K562 (cell line): ENCODE results near the gene HFE. TPM values are rescaled to one million over a fixed set of nuclear protein-coding genes. Genes with fewer than 3 reads are reported as not detected.

Experiments
- ARHGAP35 ChIP-seq: fragments of 450-650 bp; IDR thresholded peaks from 2 replicates; pipeline ENCODE4 v1.6.1; 2018; ENCODE audit not compliant: partially characterized antibody
- ARID1B ChIP-seq: fragments of 450-650 bp; IDR thresholded peaks from 2 replicates; pipeline ENCODE4 v1.6.1; 2016; ENCODE audit warnings: antibody characterized with exemption, mild to moderate bottlenecking, inconsistent platforms
- ATF1 ChIP-seq, 2 experiments: fragments of 450-650 bp in 1 of 2; IDR thresholded peaks; 2 replicates each; pipeline ENCODE4 v1.6.1; 2016; ENCODE audit warnings: missing compliant biosample characterization in 1 of 2, missing genetic modification characterization in 1 of 2
- BCLAF1 ChIP-seq, 2 experiments: fragments of 450-650 bp in 1 of 2; IDR thresholded peaks; 2 replicates each; pipeline ENCODE4 v1.6.1; 2011 to 2017; ENCODE audit warnings: low read depth in 2 of 2, antibody characterized with exemption in 1 of 2, borderline replicate concordance in 1 of 2, low read length in 1 of 2, mild to moderate bottlenecking in 1 of 2, mixed read lengths in 1 of 2; ENCODE audit not compliant: control insufficient read depth in 1 of 2
- CAMTA2 ChIP-seq: fragments of 250-450 bp; sonication (Bioruptor Pico); conservative IDR thresholded peaks from 2 replicates; pipeline ENCODE4 v1.5.1; 2022
- CEBPG ChIP-seq, 3 experiments: fragments of 200-800 bp in 1 of 3; sonication (Bioruptor generic) in 1 of 3; sonication (generic) in 1 of 3; formaldehyde crosslinking in 1 of 3; IDR thresholded peaks in 2 of 3; conservative IDR thresholded peaks in 1 of 3; 2 replicates each; pipeline versions ENCODE4 v1.6.1 to v1.8.0; 2016 to 2022; ENCODE audit warnings: missing compliant biosample characterization in 2 of 3, missing genetic modification characterization in 2 of 3, mild to moderate bottlenecking in 1 of 3, missing genetic modification reagents in 1 of 3
- CREB1 ChIP-seq, 2 experiments: sonication (generic) in 1 of 2; formaldehyde crosslinking in 1 of 2; IDR thresholded peaks; 2 replicates each; pipeline versions ENCODE4 v1.6.1 to v1.8.0; 2012 to 2022; ENCODE audit warnings: inconsistent platforms in 1 of 2, mild to moderate bottlenecking in 1 of 2, missing genetic modification reagents in 1 of 2, moderate library complexity in 1 of 2
- FOS ChIP-seq: IDR thresholded peaks from 3 replicates; pipeline ENCODE4 v1.6.1; 2011; ENCODE audit not compliant: insufficient read length; ENCODE audit errors: extremely low read depth
- GABPB2 ChIP-seq: fragments of 250-450 bp; sonication (Bioruptor Pico); conservative IDR thresholded peaks from 2 replicates; pipeline ENCODE4 v1.5.1; 2021; ENCODE audit warnings: mild to moderate bottlenecking
- HDAC3 ChIP-seq: fragments of 450-650 bp; IDR thresholded peaks from 2 replicates; pipeline ENCODE4 v1.6.1; 2018; ENCODE audit warnings: borderline replicate concordance, mild to moderate bottlenecking, moderate library complexity; ENCODE audit not compliant: partially characterized antibody
- HLTF ChIP-seq: fragments of 450-650 bp; IDR thresholded peaks from 2 replicates; pipeline ENCODE4 v1.6.1; 2016
- KDM1A ChIP-seq, 2 experiments: fragments of 450-650 bp; IDR thresholded peaks; 2 replicates each; pipeline ENCODE4 v1.6.1; 2016; ENCODE audit warnings: mild to moderate bottlenecking in 2 of 2
- PHF21A ChIP-seq: fragments of 450-650 bp; IDR thresholded peaks from 2 replicates; pipeline ENCODE4 v1.6.1; 2017; ENCODE audit warnings: low read depth, borderline replicate concordance
- RFX5 ChIP-seq: IDR thresholded peaks from 2 replicates; pipeline ENCODE4 v1.6.1; 2011; ENCODE audit warnings: low read depth, mild to moderate bottlenecking, improper control_type of control experiment, low read length
- SMARCA4 ChIP-seq: fragments of 450-650 bp; IDR thresholded peaks from 2 replicates; pipeline ENCODE4 v1.6.1; 2016
- STAT5B ChIP-seq: fragments of 250-450 bp; sonication (Bioruptor Pico); IDR thresholded peaks from 2 replicates; pipeline ENCODE4 v1.8.0; 2021; ENCODE audit warnings: mild to moderate bottlenecking, inconsistent platforms
- TAF9B ChIP-seq: fragments of 450-650 bp; IDR thresholded peaks from 2 replicates; pipeline ENCODE4 v1.6.1; 2018; ENCODE audit warnings: mild to moderate bottlenecking; ENCODE audit not compliant: partially characterized antibody
- ZBTB43 ChIP-seq: sonication (generic); formaldehyde crosslinking; IDR thresholded peaks from 2 replicates; pipeline ENCODE4 v1.8.0; 2023; ENCODE audit warnings: mild to moderate bottlenecking, missing genetic modification reagents
- ZNF347 ChIP-seq: fragments of 450-650 bp; formaldehyde crosslinking; IDR thresholded peaks from 2 replicates; pipeline ENCODE4 v1.4.0; 2020; ENCODE audit warnings: low read depth, mild to moderate bottlenecking, moderate library complexity
- ZNF41 ChIP-seq: fragments of 250-450 bp; sonication (Bioruptor Pico); conservative IDR thresholded peaks from 2 replicates; pipeline ENCODE4 v1.4.0; 2020; ENCODE audit warnings: mild to moderate bottlenecking
- ZNF444 ChIP-seq: fragments of 250-450 bp; sonication (Bioruptor Pico); IDR thresholded peaks from 2 replicates; pipeline ENCODE4 v1.4.0; 2020; ENCODE audit warnings: mild to moderate bottlenecking, moderate library complexity
- polyA plus RNA-seq, 8 experiments: library from polyadenylated mRNA; depleted of rRNA in 4 of 8; stranded (reverse) in 5 of 8; unstranded in 3 of 8; fragments of >200 nt; fragmentation: Nextera tagmentation in 2 of 8; fragmentation: Illumina TruSeq in 1 of 8; extraction: Ambion mirVana in 2 of 8; extraction: Trizol in 1 of 8; gene quantifications; 2 replicates each; pipeline versions ENCODE4 v1.2.1 to v1.2.3, GENCODE V29; 2011 to 2014; ENCODE audit warnings: inconsistent platforms in 1 of 8, missing spikeins in 1 of 8
- total RNA-seq, 7 experiments: library from RNA; depleted of rRNA in 6 of 7; stranded (reverse); fragments of >200 nt in 6 of 7; fragmentation: Illumina TruSeq in 2 of 7; extraction: Trizol in 2 of 7; gene quantifications; 2 replicates each; pipeline versions ENCODE4 v1.2.1 to v1.2.3, GENCODE V29; 2011 to 2021; ENCODE audit warnings: low replicate concordance in 1 of 7
- TF ChIP-seq, protein P1 (sequence below): fragments of 450-650 bp; formaldehyde crosslinking; IDR thresholded peaks from 2 replicates; pipeline ENCODE4 v1.4.0; 2022; ENCODE audit warnings: mild to moderate bottlenecking, moderate library complexity

Gene HFE
- total and polyA plus RNA-seq, 9 of the 15 experiments (the other 6 are each of a cell fraction or from before 2014, with no cell fraction given): 0.14 to 1.2 (median 0.76) TPM

DNA sequence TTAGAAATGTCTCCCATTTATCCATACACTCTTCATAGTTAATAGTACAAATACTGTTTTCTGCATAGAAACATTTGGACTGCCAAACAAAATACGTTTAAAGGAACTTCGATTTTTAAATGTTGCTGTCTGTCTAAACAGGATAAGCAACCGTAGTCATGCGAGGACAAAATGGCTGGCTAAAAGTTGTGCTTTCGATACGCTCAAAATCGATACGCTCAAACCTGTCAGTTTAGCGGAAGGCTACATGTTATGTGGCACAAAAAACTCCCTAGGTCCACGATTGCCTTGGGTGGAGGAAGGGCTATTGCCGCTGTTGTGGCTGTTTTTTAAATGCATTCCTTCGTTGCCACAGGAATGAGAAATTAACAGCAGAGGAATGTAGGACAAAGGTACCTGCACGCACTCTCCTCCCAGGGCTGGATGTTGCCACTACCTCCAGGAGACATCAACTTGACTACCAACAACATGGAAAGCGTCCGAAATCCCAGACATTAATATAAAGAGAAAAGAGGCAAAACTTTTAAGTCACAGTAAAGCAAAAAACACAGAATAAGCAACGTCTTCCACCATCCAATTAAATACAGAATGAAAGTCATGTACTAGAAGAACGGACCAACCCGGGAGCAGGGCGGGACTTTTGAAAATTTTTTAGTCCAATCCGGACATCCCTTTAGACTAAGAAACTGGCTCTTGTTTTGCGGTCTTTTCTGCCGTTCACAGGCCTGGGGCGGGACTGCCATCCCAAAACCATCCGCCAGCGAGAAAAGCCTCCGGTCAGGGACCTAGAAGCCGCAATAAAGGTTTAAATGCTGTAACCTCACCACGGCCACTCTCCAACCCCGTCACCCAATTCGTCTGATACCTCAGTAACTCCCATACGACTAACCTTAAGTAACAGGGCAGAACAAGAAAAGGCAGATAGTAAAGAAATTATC, 32.2 kb upstream of the HFE start (continued):
- peak; percentile 56; the same call in 1 of the 2 replicates for TF ChIP-seq CEBPG (CRISPR knock-in tag; IDR thresholded peaks at IDR 0.05)
- TF ChIP-seq CEBPG (tag; conservative IDR thresholded peaks at IDR 0.05 in 1 of 2, IDR thresholded peaks at IDR 0.05 in 1 of 2): no peak
- TF ChIP-seq RFX5: no peak
- TF ChIP-seq ATF1 (CRISPR knock-in tag; IDR thresholded peaks at IDR 0.05): no peak
- TF ChIP-seq ATF1 (tag; IDR thresholded peaks at IDR 0.05): peak; percentile 49
- no peak for TF ChIP-seq KDM1A (IDR thresholded peaks at IDR 0.05)
- TF ChIP-seq, protein P1, sequence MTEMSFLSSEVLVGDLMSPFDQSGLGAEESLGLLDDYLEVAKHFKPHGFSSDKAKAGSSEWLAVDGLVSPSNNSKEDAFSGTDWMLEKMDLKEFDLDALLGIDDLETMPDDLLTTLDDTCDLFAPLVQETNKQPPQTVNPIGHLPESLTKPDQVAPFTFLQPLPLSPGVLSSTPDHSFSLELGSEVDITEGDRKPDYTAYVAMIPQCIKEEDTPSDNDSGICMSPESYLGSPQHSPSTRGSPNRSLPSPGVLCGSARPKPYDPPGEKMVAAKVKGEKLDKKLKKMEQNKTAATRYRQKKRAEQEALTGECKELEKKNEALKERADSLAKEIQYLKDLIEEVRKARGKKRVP (CRISPR knock-in tag): peak; percentile 83
- peak; percentile 50; the same call in 1 of the 2 replicates for TF ChIP-seq PHF21A
- TF ChIP-seq ZNF444 (CRISPR knock-in tag): peak; percentile 89
- TF ChIP-seq GABPB2 (CRISPR knock-in tag): peak; percentile 93
- TF ChIP-seq SMARCA4: peak; percentile 42; the same call in 1 of the 2 replicates
- peak; percentile 90 for TF ChIP-seq FOS
- TF ChIP-seq HLTF: no peak
- peak; percentile 60; the same call in 1 of the 2 replicates for TF ChIP-seq CAMTA2 (CRISPR knock-in tag)
- 0 out of 4 replicates have a peak, but pooled peaks have one; percentile 76 to 94 for TF ChIP-seq BCLAF1 (IDR thresholded peaks at IDR 0.05; ENCODE audit: borderline replicate concordance in 1 of 2, control insufficient read depth in 1 of 2, low read depth in 2 of 2, low read length in 1 of 2)
- no peak; the same call in none of the 2 replicates for TF ChIP-seq CREB1 (IDR thresholded peaks at IDR 0.05)
- TF ChIP-seq CREB1 (CRISPR knock-in tag; IDR thresholded peaks at IDR 0.05): peak; percentile 43; the same call in 1 of the 2 replicates
- peak; percentile 30 for TF ChIP-seq HDAC3
- peak; percentile 85 for TF ChIP-seq ZNF41
- peak; percentile 44 for TF ChIP-seq ARHGAP35
- TF ChIP-seq ZBTB43 (CRISPR knock-in tag): peak; percentile 70; the same call in 1 of the 2 replicates
- no peak for TF ChIP-seq STAT5B (CRISPR knock-in tag)
- no peak; the same call in 1 of the 2 replicates for TF ChIP-seq ARID1B
- peak; percentile 48 for TF ChIP-seq TAF9B
- peak; percentile 65 for TF ChIP-seq ZNF347
